Measurements from ENCODE around the gene DYSF. TPM values are rescaled to one million over a fixed set of nuclear protein-coding genes. Genes with fewer than 3 reads are reported as not detected.
A peak's percentile ranks its signal among the peaks of the same experiment; 100 is the strongest.

Gene DYSF
- total RNA-seq, 1 donor from 2014 or later = 20.1 TPM

GRCh38 chr2:71706121-71706520, 252.8 kb downstream of the DYSF start:
- DNase-seq (ENCODE audit: low read depth) = no peak

GRCh38 chr2:71706836-71707235, 253.5 kb downstream of the DYSF start:
- no peak for DNase-seq (ENCODE audit: low read depth)

- DNase-seq (ENCODE audit: low read depth) = no peak
Measured at GRCh38 chr2:71710367-71711132, 257.2 kb downstream of the DYSF start.

- DNase-seq (ENCODE audit: low read depth) = no peak
Measured at GRCh38 chr2:71711133-71711855, 257.9 kb downstream of the DYSF start.

- no peak for DNase-seq (ENCODE audit: low read depth)
Measured at GRCh38 chr2:71712158-71712818, 258.9 kb downstream of the DYSF start.

GRCh38 chr2:71713581-71714580, 260.5 kb downstream of the DYSF start:
- DNase-seq (ENCODE audit: low read depth) = no peak

GRCh38 chr2:71714601-71715240, 261.4 kb downstream of the DYSF start:
- DNase-seq (ENCODE audit: low read depth) = no peak

GRCh38 chr2:71715241-71715750, 261.9 kb downstream of the DYSF start:
- no peak for DNase-seq (ENCODE audit: low read depth)

- DNase-seq (ENCODE audit: low read depth) = no peak
Measured at GRCh38 chr2:71715951-71716696, 262.8 kb downstream of the DYSF start.

- peak; percentile 2 for DNase-seq (ENCODE audit: low read depth)
Measured at GRCh38 chr2:71716697-71717624, 263.6 kb downstream of the DYSF start.

- no peak for DNase-seq (ENCODE audit: low read depth)
Measured at GRCh38 chr2:71718686-71719085, 265.3 kb downstream of the DYSF start.

- no peak for DNase-seq (ENCODE audit: low read depth)
Measured at GRCh38 chr2:71719520-71720282, 266.3 kb downstream of the DYSF start.

- DNase-seq (ENCODE audit: low read depth) = no peak
Measured at GRCh38 chr2:71720283-71720560, 266.9 kb downstream of the DYSF start.

- DNase-seq (ENCODE audit: low read depth) = no peak
Measured at GRCh38 chr2:71720596-71721361, 267.4 kb downstream of the DYSF start.

- no peak for DNase-seq (ENCODE audit: low read depth)
Measured at GRCh38 chr2:71721362-71721665, 268.0 kb downstream of the DYSF start.

GRCh38 chr2:71721669-71722068, 268.3 kb downstream of the DYSF start:
- no peak for DNase-seq (ENCODE audit: low read depth)

- DNase-seq (ENCODE audit: low read depth) = no peak
Measured at GRCh38 chr2:71722286-71722685, 268.9 kb downstream of the DYSF start.

- DNase-seq (ENCODE audit: low read depth) = no peak
Measured at GRCh38 chr2:71724793-71725192, 271.4 kb downstream of the DYSF start.

Measured in renal cortical epithelial cell (primary cell).